GM12891 (cell line): Measurements from ENCODE around the gene ANKMY1.

Source experiments
- DNase-seq: peaks from one replicate; pipeline ENCODE4 v3.0.0; 2011; ENCODE audit warnings: low spot score; ENCODE audit not compliant: insufficient read length
- FAIRE-seq: peaks from 2 replicates; lab custom pipeline; 2011; peaks lifted over from hg19 to GRCh38; lab: Jason Lieb, UNC
- PAX5 ChIP-seq: IDR thresholded peaks from 2 replicates; pipeline ENCODE4 v1.6.1; 2011; ENCODE audit warnings: low read length, moderate library complexity, mild to moderate bottlenecking; ENCODE audit not compliant: insufficient read depth, severe bottlenecking
- POLR2A ChIP-seq: IDR thresholded peaks from 2 replicates; pipeline ENCODE4 v1.6.1; 2011; ENCODE audit warnings: low read depth, low read length, control low read depth
- POLR2AphosphoS5 ChIP-seq: IDR thresholded peaks from 2 replicates; pipeline ENCODE4 v1.6.1; 2011; ENCODE audit warnings: low read depth, low read length, control low read depth
- POU2F2 ChIP-seq: IDR thresholded peaks from 2 replicates; pipeline ENCODE4 v1.6.1; 2011; ENCODE audit warnings: low read depth, mild to moderate bottlenecking, control low read depth, low read length, moderate library complexity
- SPI1 ChIP-seq: IDR thresholded peaks from 2 replicates; pipeline ENCODE4 v1.6.1; 2011; ENCODE audit warnings: low read depth, low read length, control low read depth
- TAF1 ChIP-seq: IDR thresholded peaks from 2 replicates; pipeline ENCODE4 v1.6.1; 2011; ENCODE audit warnings: low read depth, low read length, control low read depth

Gene ANKMY1

DNA sequence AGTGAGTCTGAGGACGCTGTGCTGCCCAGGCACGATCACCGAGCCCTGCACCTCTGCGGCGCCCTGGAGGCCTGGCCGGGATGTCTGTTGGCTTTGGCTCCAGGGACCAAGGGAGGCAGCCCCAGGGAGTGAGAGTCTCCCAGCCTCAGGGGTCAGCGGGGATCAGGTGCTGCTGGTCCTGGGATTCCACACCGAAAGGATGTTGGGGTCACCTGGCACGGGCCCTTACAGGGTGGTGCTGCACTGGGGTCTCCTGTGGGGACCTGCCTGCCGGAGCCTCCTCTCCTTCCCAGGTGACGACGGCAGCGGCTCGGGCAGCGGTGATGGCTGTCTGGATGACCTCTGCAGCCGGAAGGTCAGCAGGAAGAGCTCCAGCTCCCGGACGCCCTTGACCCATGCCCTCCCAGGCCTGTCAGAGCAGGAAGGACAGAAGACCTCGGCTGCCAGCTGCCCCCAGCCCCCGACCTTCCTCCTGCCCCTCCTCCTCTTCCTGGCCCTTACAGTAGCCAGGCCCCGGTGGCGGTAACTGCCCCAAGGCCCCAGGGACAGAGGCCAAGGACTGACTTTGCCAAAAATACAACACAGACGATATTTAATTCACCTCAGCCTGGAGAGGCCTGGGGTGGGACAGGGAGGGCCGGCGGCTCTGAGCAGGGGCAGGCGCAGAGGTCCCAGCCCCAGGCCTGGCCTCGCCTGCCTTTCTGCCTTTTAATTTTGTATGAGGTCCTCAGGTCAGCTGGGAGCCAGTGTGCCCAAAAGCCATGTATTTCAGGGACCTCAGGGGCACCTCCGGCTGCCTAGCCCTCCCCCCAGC, 91.8 kb downstream of the ANKMY1 start:
- DNase-seq, result no peak
- TF ChIP-seq SPI1 (no peak), PAX5 (no peak), POLR2A (no peak)
- FAIRE-seq, result no peak

GRCh38 chr2:240465268-240465764, 92.5 kb downstream of the ANKMY1 start:
- TF ChIP-seq POLR2A (no peak), POU2F2 (no peak), PAX5 (no peak), TAF1 (no peak), SPI1 (no peak), POLR2AphosphoS5 (no peak)
- DNase-seq (no peak), FAIRE-seq (no peak)

GRCh38 chr2:240464514-240465241, 93.1 kb downstream of the ANKMY1 start:
- DNase-seq (no peak), FAIRE-seq (no peak)
- TF ChIP-seq POLR2AphosphoS5 (no peak), POU2F2 (no peak), POLR2A (no peak), PAX5 (no peak), SPI1 (no peak), TAF1 (no peak)

DNA sequence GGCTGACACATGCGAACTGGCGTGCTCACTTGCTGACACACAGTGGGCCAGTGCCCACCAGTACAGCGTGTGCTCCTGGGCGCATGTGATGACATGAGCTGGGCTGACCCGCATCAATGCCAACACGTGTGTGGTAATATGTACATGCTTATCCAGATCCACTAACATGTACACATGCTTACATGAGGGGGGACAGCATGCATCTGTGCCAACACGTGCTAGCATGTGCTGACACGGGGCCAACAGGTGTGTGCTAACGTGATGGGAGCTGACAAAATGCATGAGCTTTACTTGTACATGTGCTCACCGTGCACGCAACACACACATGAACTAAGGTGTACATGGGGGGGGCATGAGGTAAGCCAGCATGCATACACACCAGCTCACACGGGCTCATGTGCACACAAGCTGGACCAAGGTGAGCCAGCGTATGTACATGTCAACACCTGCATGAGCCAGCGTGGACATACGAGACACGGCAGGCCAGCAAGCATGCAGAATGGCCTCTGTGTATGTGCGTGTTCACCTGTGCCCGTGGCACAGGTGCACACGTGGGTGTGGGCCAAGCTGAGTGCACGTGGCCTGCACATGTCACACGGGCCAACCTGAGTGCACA, 93.8 kb downstream of the ANKMY1 start:
- TF ChIP-seq POU2F2 (no peak), POLR2AphosphoS5 (no peak), SPI1 (no peak), TAF1 (no peak), PAX5 (no peak), POLR2A (no peak)
- peak; percentile 31 for FAIRE-seq
- no peak for DNase-seq

DNA sequence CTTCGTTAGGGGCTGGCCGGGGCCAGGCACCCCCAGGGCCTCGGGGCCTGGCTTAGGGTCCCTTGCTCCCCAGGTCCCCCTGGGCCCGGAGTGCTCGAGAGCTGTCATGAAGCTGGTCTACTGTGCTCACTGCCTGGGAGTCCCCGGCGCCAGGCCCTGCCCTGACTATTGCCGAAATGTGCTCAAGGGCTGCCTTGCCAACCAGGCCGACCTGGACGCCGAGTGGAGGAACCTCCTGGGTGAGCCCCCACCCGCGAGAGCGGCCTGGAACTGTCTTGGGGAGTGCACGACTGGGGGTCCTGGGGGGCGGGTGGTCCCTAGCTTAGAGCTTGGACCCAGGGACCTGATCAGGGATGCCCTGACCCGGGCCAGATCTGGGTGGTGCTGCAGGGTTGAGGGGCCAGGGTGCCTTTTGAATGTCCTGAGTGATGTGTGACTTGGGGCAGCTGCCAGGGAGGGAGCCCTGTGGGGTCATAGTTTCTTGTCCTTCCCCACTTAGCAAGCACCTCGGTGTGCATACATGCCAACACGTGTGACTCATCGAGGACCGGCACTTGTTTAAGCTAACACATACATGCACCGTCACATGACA, 94.4 kb downstream of the ANKMY1 start:
- TF ChIP-seq POLR2AphosphoS5 (no peak), POLR2A (no peak), PAX5 (no peak), POU2F2 (no peak), TAF1 (no peak), SPI1 (no peak)
- DNase-seq (no peak), FAIRE-seq (no peak)

GRCh38 chr2:240462707-240463273, 95.0 kb downstream of the ANKMY1 start:
- DNase-seq (no peak), FAIRE-seq (no peak)
- TF ChIP-seq SPI1, result no peak
- no peak for TF ChIP-seq POU2F2
- TF ChIP-seq TAF1, result no peak
- TF ChIP-seq PAX5, result no peak

DNA sequence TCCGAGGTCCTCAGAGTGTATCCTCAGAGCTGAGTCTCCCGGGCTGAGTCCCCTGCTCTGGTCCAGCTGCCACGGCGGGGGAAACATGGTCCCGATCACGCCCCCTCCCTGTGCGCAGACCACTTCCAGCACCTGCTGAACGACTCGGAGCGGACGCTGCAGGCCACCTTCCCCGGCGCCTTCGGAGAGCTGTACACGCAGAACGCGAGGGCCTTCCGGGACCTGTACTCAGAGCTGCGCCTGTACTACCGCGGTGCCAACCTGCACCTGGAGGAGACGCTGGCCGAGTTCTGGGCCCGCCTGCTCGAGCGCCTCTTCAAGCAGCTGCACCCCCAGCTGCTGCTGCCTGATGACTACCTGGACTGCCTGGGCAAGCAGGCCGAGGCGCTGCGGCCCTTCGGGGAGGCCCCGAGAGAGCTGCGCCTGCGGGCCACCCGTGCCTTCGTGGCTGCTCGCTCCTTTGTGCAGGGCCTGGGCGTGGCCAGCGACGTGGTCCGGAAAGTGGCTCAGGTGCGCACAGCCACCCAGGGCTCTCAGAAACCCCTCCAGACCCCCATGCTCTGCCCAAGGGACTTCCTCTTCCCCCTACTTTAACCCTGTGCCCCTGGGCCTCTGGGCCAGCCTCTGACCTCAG, 95.6 kb downstream of the ANKMY1 start:
- DNase-seq (no peak), FAIRE-seq (no peak)
- no peak for TF ChIP-seq POU2F2
- TF ChIP-seq TAF1, result no peak
- no peak for TF ChIP-seq PAX5
- TF ChIP-seq POLR2AphosphoS5, result no peak
- TF ChIP-seq POLR2A, result no peak
- TF ChIP-seq SPI1, result no peak

DNA sequence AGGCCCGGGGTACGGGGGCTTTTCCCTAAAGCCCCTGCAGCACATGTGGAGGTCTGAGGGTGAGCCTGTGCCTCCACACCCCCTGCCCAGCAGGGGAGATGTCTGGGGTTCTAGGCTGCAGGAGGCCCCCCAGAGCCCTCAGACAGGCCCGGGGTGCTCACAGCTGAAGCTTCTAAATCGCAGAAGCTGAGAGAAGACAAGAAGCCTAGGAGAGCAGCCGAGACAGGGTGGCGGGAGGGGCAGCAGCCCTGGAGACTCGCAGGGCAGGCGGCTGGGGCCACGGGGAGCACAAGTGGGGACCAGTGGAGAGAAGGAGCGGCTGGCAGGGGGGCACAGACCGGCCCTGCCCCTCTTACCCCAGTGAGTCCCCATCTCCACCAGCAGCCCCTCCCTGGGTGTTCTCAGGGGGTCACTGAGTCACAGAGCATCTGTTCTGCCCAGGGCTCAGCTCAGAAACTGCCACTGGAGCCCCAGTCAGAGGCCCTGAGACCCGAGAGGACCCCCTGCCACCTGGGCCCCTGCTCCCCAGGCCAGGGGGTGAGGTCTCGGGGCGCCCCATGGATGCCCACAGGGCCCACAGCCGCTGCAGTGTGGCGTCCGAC, 96.2 kb downstream of the ANKMY1 start:
- DNase-seq (no peak), FAIRE-seq (no peak)
- TF ChIP-seq PAX5 (no peak), POU2F2 (no peak), POLR2AphosphoS5 (no peak), SPI1 (no peak), TAF1 (no peak), POLR2A (no peak)
